ENCODE data around the gene UST.
"Not testable (repeated sequence)": the region's sequence is repeated elsewhere in the genome, so short reads cannot be mapped to it uniquely, and the experiment has no call there.

Gene UST

GRCh38 chr6:148768646-148769270 is 21.9 kb downstream of the UST start:
- no peak for DNase-seq

GRCh38 chr6:148769304-148769968 is 22.6 kb downstream of the UST start:
- DNase-seq = no peak

- no peak for DNase-seq
Measured at GRCh38 chr6:148770408-148771211, 23.8 kb downstream of the UST start.

GRCh38 chr6:148771212-148771601 is 24.4 kb downstream of the UST start:
- no peak for DNase-seq

- DNase-seq = no peak
Measured at GRCh38 chr6:148771896-148772554, 25.2 kb downstream of the UST start.

- no peak for DNase-seq
Measured at GRCh38 chr6:148775161-148775560, 28.3 kb downstream of the UST start.

- peak; percentile 80 for DNase-seq
Measured at GRCh38 chr6:148776321-148777308, 29.8 kb downstream of the UST start.

- DNase-seq = peak; percentile 26
Measured at GRCh38 chr6:148779142-148779562, 32.3 kb downstream of the UST start.

GRCh38 chr6:148780423-148780822 is 33.6 kb downstream of the UST start:
- not testable (repeated sequence) for DNase-seq

- DNase-seq = no peak
Measured at GRCh38 chr6:148780918-148781436, 34.1 kb downstream of the UST start.

GRCh38 chr6:148789948-148790347 is 43.1 kb downstream of the UST start:
- DNase-seq = no peak

GRCh38 chr6:148790404-148790803 is 43.6 kb downstream of the UST start:
- DNase-seq = no peak

- no peak for DNase-seq
Measured at GRCh38 chr6:148790817-148791216, 44.0 kb downstream of the UST start.

- no peak for DNase-seq
Measured at GRCh38 chr6:148791372-148791771, 44.5 kb downstream of the UST start.

GRCh38 chr6:148793721-148794120 is 46.9 kb downstream of the UST start:
- DNase-seq = no peak

- no peak for DNase-seq
Measured at GRCh38 chr6:148794797-148795196, 48.0 kb downstream of the UST start.

GRCh38 chr6:148795563-148795962 is 48.7 kb downstream of the UST start:
- no peak for DNase-seq

GRCh38 chr6:148799647-148800046 is 52.8 kb downstream of the UST start:
- peak; percentile 7 for DNase-seq

GRCh38 chr6:148800536-148800935 is 53.7 kb downstream of the UST start:
- DNase-seq = no peak

GRCh38 chr6:148803979-148804378 is 57.1 kb downstream of the UST start:
- DNase-seq = no peak

GRCh38 chr6:148805777-148806176 is 58.9 kb downstream of the UST start:
- no peak for DNase-seq

- no peak for DNase-seq
Measured at GRCh38 chr6:148807784-148808183, 61.0 kb downstream of the UST start.
